Type B pancreatic cell (in vitro differentiated cells): ENCODE data around the gene MMP15. TPM values are rescaled to one million over a fixed set of nuclear protein-coding genes. Genes with fewer than 3 reads are reported as not detected.
"Not testable (repeated sequence)": the region's sequence is repeated elsewhere in the genome, so short reads cannot be mapped to it uniquely, and the experiment has no call there.

Experiments
- DNase-seq: peaks from one replicate; pipeline ENCODE4 v3.0.0; 2021; ENCODE audit warnings: mixed read lengths; ENCODE audit not compliant: unreplicated experiment; ENCODE audit errors: extremely low spot score
- H3K27ac Mint-ChIP-seq: 2 replicates; pipeline ENCODE4 v1.8.0; 2021; ENCODE audit warnings: mild to moderate bottlenecking, mixed read lengths
- H3K27me3 Mint-ChIP-seq: 2 replicates; pipeline ENCODE4 v1.8.0; 2021; ENCODE audit warnings: mixed read lengths
- H3K36me3 Mint-ChIP-seq: 2 replicates; pipeline ENCODE4 v1.8.0; 2021; ENCODE audit warnings: mixed read lengths
- H3K4me1 Mint-ChIP-seq: one replicate; pipeline ENCODE4 v1.8.0; 2021; ENCODE audit warnings: mixed read lengths; ENCODE audit not compliant: unreplicated experiment
- H3K4me3 Mint-ChIP-seq: 2 replicates; pipeline ENCODE4 v1.8.0; 2021; ENCODE audit warnings: mild to moderate bottlenecking, mixed read lengths
- H3K9me3 Mint-ChIP-seq: 2 replicates; pipeline ENCODE4 v1.8.0; 2021; ENCODE audit warnings: mixed read lengths
- total RNA-seq: library from RNA; stranded (reverse); gene quantifications from 2 replicates; pipeline ENCODE4 v1.2.1, GENCODE V29; 2021; ENCODE audit warnings: low replicate concordance
- TF ChIP-seq, protein P1 (sequence below): fragments of 200-600 bp; sonication (generic); conservative IDR thresholded peaks from 2 replicates; pipeline ENCODE4 v1.5.0; 2021; ENCODE audit warnings: antibody characterized with exemption, mild to moderate bottlenecking

Gene MMP15
- total RNA-seq, 1 donor from 2014 or later, result 33.2 TPM

- Mint-ChIP-seq H3K9me3 (no peaks in the 10 kb centered on the region), H3K4me3 (no peak overlapping the region), H3K36me3 (no peaks in the 10 kb centered on the region), H3K27me3 (peaks cover 6% of the 10 kb centered on the region), H3K27ac (no peak overlapping the region), H3K4me1 (no peaks in the 10 kb centered on the region)
- DNase-seq, result no peak
- TF ChIP-seq, protein P1, sequence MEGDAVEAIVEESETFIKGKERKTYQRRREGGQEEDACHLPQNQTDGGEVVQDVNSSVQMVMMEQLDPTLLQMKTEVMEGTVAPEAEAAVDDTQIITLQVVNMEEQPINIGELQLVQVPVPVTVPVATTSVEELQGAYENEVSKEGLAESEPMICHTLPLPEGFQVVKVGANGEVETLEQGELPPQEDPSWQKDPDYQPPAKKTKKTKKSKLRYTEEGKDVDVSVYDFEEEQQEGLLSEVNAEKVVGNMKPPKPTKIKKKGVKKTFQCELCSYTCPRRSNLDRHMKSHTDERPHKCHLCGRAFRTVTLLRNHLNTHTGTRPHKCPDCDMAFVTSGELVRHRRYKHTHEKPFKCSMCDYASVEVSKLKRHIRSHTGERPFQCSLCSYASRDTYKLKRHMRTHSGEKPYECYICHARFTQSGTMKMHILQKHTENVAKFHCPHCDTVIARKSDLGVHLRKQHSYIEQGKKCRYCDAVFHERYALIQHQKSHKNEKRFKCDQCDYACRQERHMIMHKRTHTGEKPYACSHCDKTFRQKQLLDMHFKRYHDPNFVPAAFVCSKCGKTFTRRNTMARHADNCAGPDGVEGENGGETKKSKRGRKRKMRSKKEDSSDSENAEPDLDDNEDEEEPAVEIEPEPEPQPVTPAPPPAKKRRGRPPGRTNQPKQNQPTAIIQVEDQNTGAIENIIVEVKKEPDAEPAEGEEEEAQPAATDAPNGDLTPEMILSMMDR, result no peak
Observed at GRCh38 chr16:58087209-58087913, 61.8 kb downstream of the MMP15 start.

DNA sequence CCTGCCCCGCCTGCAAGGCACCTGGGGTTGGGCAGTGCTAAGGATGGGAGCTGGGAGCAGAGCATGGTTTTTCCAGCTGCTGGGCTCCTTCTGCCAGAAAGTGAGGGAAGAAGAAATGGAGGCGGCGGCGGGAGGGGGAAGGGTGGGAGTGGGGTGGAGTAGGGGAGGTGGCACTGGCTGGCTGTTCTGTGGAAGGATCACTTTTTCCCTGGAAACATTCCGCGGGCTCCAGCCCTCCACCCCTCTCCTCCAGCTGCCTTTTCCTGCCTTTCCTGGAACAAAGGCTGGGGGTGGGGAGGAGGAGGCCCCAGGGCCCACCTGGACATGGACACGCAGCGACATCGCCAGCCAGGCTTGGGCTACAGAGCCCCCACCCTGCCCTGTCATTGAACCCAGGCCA is 62.5 kb downstream of the MMP15 start:
- no peak for DNase-seq
- no peaks in the 10 kb centered on the region for H3K9me3 Mint-ChIP-seq
- H3K4me1 Mint-ChIP-seq, result no peaks in the 10 kb centered on the region
- peaks cover 8% of the 10 kb centered on the region for H3K27me3 Mint-ChIP-seq
- TF ChIP-seq, protein P1, result no peak
- H3K27ac Mint-ChIP-seq, result no peak overlapping the region
- H3K4me3 Mint-ChIP-seq, result no peak overlapping the region
- H3K36me3 Mint-ChIP-seq, result no peaks in the 10 kb centered on the region

DNA sequence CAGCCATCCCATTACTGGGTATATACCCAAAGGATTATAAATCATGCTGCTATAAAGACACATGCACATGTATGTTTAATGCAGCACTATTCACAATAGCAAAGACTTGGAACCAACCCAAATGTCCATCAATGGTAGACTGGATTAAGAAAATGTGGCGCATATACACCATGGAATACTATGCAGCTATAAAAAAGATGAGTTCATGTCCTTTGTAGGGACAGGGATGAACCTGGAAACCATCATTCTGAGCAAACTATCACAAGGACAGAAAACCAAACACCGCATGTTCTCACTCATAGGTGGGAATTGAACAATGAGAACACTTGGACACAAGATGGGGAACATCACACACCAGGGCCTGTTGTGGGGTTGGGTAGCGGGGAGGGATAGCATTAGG is 64.8 kb downstream of the MMP15 start:
- H3K36me3 Mint-ChIP-seq, H3K9me3 Mint-ChIP-seq, DNase-seq, H3K4me1 Mint-ChIP-seq, H3K4me3 Mint-ChIP-seq, H3K27me3 Mint-ChIP-seq, H3K27ac Mint-ChIP-seq: not testable (repeated sequence)

- Mint-ChIP-seq H3K9me3 (no peaks in the 10 kb centered on the region), H3K27me3 (peaks cover 8% of the 10 kb centered on the region), H3K4me3 (no peak overlapping the region), H3K27ac (no peak overlapping the region), H3K4me1 (peaks cover 5% of the 10 kb centered on the region), H3K36me3 (no peaks in the 10 kb centered on the region)
- DNase-seq, result no peak
- TF ChIP-seq, protein P1, result no peak
Observed at GRCh38 chr16:58094026-58094425, 68.5 kb downstream of the MMP15 start.

DNA sequence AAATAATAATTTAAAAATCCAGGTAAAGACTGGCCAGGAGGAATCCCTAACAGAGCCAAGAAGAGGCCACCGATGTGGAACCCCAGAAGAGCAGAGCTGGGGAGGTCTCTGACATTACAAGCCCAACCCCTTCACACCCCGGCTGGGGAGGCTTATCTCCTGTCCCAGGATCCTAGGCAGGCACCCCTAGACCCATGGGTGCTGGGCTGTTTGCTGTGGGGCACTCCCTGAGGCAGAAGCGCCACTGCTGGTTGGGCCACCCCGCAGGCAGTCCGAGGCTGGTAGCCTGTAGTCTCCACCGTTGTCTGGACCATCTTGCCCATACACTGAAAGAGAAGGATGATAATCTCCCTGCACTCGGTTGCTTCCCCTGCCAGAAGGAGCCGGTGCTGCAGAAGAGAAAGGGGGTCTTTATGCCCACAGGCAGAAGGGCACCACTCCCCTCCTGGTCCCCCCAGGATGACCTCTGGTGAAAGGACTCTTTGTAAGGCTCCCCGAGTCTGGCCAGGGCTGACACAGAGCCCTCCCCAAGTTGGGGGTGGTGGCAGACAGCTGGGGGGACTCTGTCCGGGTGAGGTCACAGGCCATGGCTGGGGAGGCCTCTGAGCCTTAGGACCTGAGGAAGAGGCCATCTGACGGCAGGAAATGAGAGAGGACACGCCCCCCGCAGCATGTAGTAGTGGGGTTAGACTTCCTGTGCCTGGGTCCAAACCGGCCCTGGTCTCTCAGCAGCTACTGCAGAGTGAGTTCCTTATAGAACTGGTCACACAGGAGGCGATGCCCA is 69.4 kb downstream of the MMP15 start:
- no peaks in the 10 kb centered on the region for H3K9me3 Mint-ChIP-seq
- peaks cover 5% of the 10 kb centered on the region for H3K4me1 Mint-ChIP-seq
- peaks cover 8% of the 10 kb centered on the region for H3K27me3 Mint-ChIP-seq
- H3K4me3 Mint-ChIP-seq, result no peak overlapping the region
- H3K36me3 Mint-ChIP-seq, result no peaks in the 10 kb centered on the region
- no peak for DNase-seq
- no peak overlapping the region for H3K27ac Mint-ChIP-seq
- TF ChIP-seq, protein P1, result no peak

GRCh38 chr16:58095575-58095960 is 70.0 kb downstream of the MMP15 start:
- not testable (repeated sequence) for H3K4me3 Mint-ChIP-seq, H3K9me3 Mint-ChIP-seq, DNase-seq, H3K27me3 Mint-ChIP-seq, H3K36me3 Mint-ChIP-seq, H3K4me1 Mint-ChIP-seq, H3K27ac Mint-ChIP-seq
